PC-3 (cell line): ENCODE measurements around the gene C11orf87.

Experiments
- CTCF ChIP-seq: fragments of 300-600 bp; sonication (generic); conservative IDR thresholded peaks from 2 replicates; pipeline ENCODE4 v1.5.1; 2017; ENCODE audit warnings: antibody characterized with exemption, low read depth, mild to moderate bottlenecking, low read length
- EZH2 ChIP-seq: fragments of 300-600 bp; sonication (generic); IDR thresholded peaks from one replicate; pipeline ENCODE4 v1.6.1; 2017; ENCODE audit warnings: antibody characterized with exemption, mild to moderate bottlenecking, low read length; ENCODE audit not compliant: unreplicated experiment

- TF ChIP-seq CTCF (no peak), EZH2 (no peak)
These were observed 978 bp downstream of the C11orf87 start for GRCh38 chr11:109422870-109423465.
